GM18508 (cell line): Measurements from ENCODE around the gene TEP1.
"Not testable (repeated sequence)": the region's sequence is repeated elsewhere in the genome, so short reads cannot be mapped to it uniquely, and the experiment has no call there.

Source experiments
- ATAC-seq: cut with Tn5 transposase; IDR thresholded peaks from one replicate; pipeline ENCODE4 v1.9.1; 2021; ENCODE audit warnings: moderate number of reproducible peaks; ENCODE audit not compliant: insufficient read depth, unreplicated experiment

The TEP1 gene

GRCh38 chr14:20345366-20345765 lies 67.9 kb downstream of the TEP1 start:
- no peak for ATAC-seq

- ATAC-seq, result no peak
These were observed 69.5 kb downstream of the TEP1 start for GRCh38 chr14:20343862-20344220.

GRCh38 chr14:20343092-20343861 lies 70.0 kb downstream of the TEP1 start, which contains the start of gene PARP2:
Gene PARP2, plus strand, starts transcription at chr14:20343635. Its CDS starts 7 bp downstream, at chr14:20343642.
- peak; percentile 90 for ATAC-seq

- ATAC-seq, result no peak
These were observed 71.7 kb downstream of the TEP1 start for GRCh38 chr14:20341646-20342045.

- not testable (repeated sequence) for ATAC-seq
These were observed 72.3 kb downstream of the TEP1 start for GRCh38 chr14:20341032-20341431.

GRCh38 chr14:20334017-20334416 lies 79.3 kb downstream of the TEP1 start:
- ATAC-seq, result no peak

- no peak for ATAC-seq
These were observed 79.8 kb downstream of the TEP1 start for GRCh38 chr14:20333494-20333841.

- ATAC-seq, result peak; percentile 93
These were observed 80.4 kb downstream of the TEP1 start, which contains the start of gene CCNB1IP1 for GRCh38 chr14:20332788-20333493. Gene CCNB1IP1, minus strand, starts transcription at chr14:20333279. Its CDS starts 16,756 bp downstream, at chr14:20316523.

GRCh38 chr14:20332431-20332787 lies 80.9 kb downstream of the TEP1 start:
- ATAC-seq, result no peak

GRCh38 chr14:20331053-20331613 lies 82.2 kb downstream of the TEP1 start:
- ATAC-seq, result no peak

- no peak for ATAC-seq
These were observed 83.9 kb downstream of the TEP1 start for GRCh38 chr14:20329355-20329754.

- no peak for ATAC-seq
These were observed 84.6 kb downstream of the TEP1 start for GRCh38 chr14:20328705-20329104.

GRCh38 chr14:20327005-20327869 lies 86.1 kb downstream of the TEP1 start:
- no peak for ATAC-seq

- no peak for ATAC-seq
These were observed 95.6 kb downstream of the TEP1 start for GRCh38 chr14:20317720-20318119.
